Choroid plexus epithelial cell (primary cell): Measurements from ENCODE around the gene PDIA2.

Experiments used
- DNase-seq: peaks from one replicate; pipeline ENCODE4 v3.0.0-alpha.2; 2010; ENCODE audit warnings: low read depth
- H3K4me3 ChIP-seq: 2 replicates; pipeline ENCODE4 v1.5.1; 2011; ENCODE audit warnings: low read depth, mild to moderate bottlenecking, control low read depth, low read length, moderate library complexity
- CTCF ChIP-seq: conservative IDR thresholded peaks from 2 replicates; pipeline ENCODE4 v1.5.1; 2011; ENCODE audit warnings: low read depth, mild to moderate bottlenecking, control low read depth, inconsistent platforms, low read length, moderate library complexity

The PDIA2 gene

DNA sequence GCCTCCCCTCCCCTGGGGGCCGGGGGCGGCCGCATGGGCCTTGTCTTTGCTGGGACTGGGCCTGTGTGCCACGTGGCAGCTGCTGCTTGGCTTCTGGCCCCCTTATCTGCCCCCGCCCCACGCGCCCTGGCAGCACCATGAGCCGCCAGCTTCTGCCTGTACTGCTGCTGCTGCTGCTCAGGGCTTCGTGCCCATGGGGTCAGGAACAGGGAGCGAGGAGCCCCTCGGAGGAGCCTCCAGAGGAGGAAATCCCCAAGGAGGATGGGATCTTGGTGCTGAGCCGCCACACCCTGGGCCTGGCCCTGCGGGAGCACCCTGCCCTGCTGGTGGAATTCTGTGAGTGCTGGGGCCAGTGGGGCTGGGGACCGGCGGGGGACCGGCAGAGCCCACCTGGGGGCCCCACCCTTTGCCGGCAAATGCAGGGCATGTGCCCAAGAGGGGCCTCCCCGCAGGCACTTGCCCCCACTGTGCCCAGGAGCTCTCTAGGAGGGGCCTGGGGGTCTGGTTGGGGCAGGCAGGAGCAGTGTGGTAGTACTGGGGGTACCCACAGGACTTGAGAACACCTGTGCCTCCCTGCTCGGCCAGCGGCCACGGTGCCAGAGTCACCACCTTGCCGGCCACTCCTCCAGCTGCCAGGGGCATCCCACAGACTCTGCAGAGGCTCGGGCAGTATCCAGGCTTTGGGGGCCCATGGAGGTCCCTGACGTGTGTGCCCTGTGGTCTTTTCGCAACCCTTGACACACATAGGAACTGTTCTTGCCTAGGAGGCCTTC lies at the start of gene PDIA2:
TSS of gene PDIA2 (plus strand) at position 132 of the 773 bp plus-strand sequence. CDS start at position 138, 6 bp downstream.
- TF ChIP-seq CTCF, result no peak
- no peak for DNase-seq
- no peak within 1 kb of the TSS for H3K4me3 ChIP-seq

- H3K4me3 ChIP-seq, result peak within 1 kb of the TSS; percentile 94
- DNase-seq, result peak; percentile 89
- TF ChIP-seq CTCF, result peak; percentile 42
These were observed 48.3 kb upstream of the PDIA2 start, which contains the start of gene FAM234A for GRCh38 chr16:234468-235305. TSS of gene FAM234A (plus strand) at chr16:234821. CDS start at chr16:254414, 19,593 bp downstream.

- TF ChIP-seq CTCF, result no peak
- peak; percentile 15 for DNase-seq
- no peak overlapping the region for H3K4me3 ChIP-seq
These were observed 43.1 kb upstream of the PDIA2 start for GRCh38 chr16:239948-240277.

- DNase-seq, result no peak
- H3K4me3 ChIP-seq, result no peak overlapping the region
- no peak for TF ChIP-seq CTCF
These were observed 42.4 kb upstream of the PDIA2 start for GRCh38 chr16:240559-240958.

- H3K4me3 ChIP-seq, result no peak overlapping the region
- DNase-seq, result no peak
- TF ChIP-seq CTCF, result no peak
These were observed 40.7 kb upstream of the PDIA2 start for GRCh38 chr16:242281-242680.

GRCh38 chr16:243348-243747 lies 39.6 kb upstream of the PDIA2 start:
- no peak overlapping the region for H3K4me3 ChIP-seq
- no peak for TF ChIP-seq CTCF

GRCh38 chr16:245105-245504 lies 37.9 kb upstream of the PDIA2 start:
- no peak overlapping the region for H3K4me3 ChIP-seq
- TF ChIP-seq CTCF, result no peak
- no peak for DNase-seq

More at GRCh38 chr16:243348-243747, 39.6 kb upstream of the PDIA2 start:
- no peak for DNase-seq
